Activated CD8-positive, alpha-beta T cell treated with anti-CD3 and anti-CD28 coated beads for 36 hours (primary cell): ENCODE measurements around the gene SLC22A23. TPM values are rescaled to one million over a fixed set of nuclear protein-coding genes. Genes with fewer than 3 reads are reported as not detected.

ENCODE experiments used
- ATAC-seq: fragments of 200-7000 bp; cut with Tn5 transposase; one replicate; pipeline ENCODE4 v1.10.0; 2021; ENCODE audit warnings: mild to moderate bottlenecking, moderate library complexity
- CTCF ChIA-PET: fragments of 350-600 bp; sonication (Branson Sonifier 250); formaldehyde crosslinking; loops from one replicate; lab custom pipeline; 2021; ENCODE audit warnings: antibody characterized with exemption; lab: Charles Lee
- POLR2A ChIA-PET: fragments of 350-600 bp; sonication (Branson Sonifier 250); formaldehyde crosslinking; loops from one replicate; lab custom pipeline; 2021; ENCODE audit warnings: antibody characterized with exemption; lab: Charles Lee
- DNase-seq: peaks from one replicate; pipeline ENCODE4 v3.0.0-alpha.2; 2020
- H3K27ac Mint-ChIP-seq: one replicate; pipeline ENCODE4 v1.8.0; 2021; ENCODE audit warnings: mild to moderate bottlenecking, mixed read lengths
- H3K27me3 Mint-ChIP-seq: one replicate; pipeline ENCODE4 v1.8.0; 2021; ENCODE audit warnings: mixed read lengths
- H3K36me3 Mint-ChIP-seq: one replicate; pipeline ENCODE4 v1.8.0; 2021; ENCODE audit warnings: low read depth, mixed read lengths
- H3K4me1 Mint-ChIP-seq: one replicate; pipeline ENCODE4 v1.8.0; 2021; ENCODE audit warnings: low read depth, mixed read lengths
- H3K4me3 Mint-ChIP-seq: one replicate; pipeline ENCODE4 v1.8.0; 2021; ENCODE audit warnings: mild to moderate bottlenecking, moderate library complexity, mixed read lengths
- H3K9me3 Mint-ChIP-seq: one replicate; pipeline ENCODE4 v1.8.0; 2021; ENCODE audit warnings: mixed read lengths
- CTCF ChIP-seq: fragments of 200-600 bp; IDR thresholded peaks from one replicate; pipeline ENCODE4 v1.8.0; 2022; ENCODE audit warnings: antibody characterized with exemption, mild to moderate bottlenecking
- intact Hi-C: fragments of 100-400 bp; cut with micrococcal nuclease; formaldehyde crosslinking; loops from one replicate; pipeline ENCODE4 v1.10.0; 2022
- total RNA-seq, 2 experiments: library from RNA; stranded (reverse); gene quantifications; one replicate each; pipeline ENCODE4 v1.2.3, GENCODE V29; 2021

Gene SLC22A23
- total RNA-seq, 2 experiments from 2014 or later, result 0.16 to 0.34 TPM

GRCh38 chr6:3394671-3395070 is 62.2 kb downstream of the SLC22A23 start:
- no peak for TF ChIP-seq CTCF
- Mint-ChIP-seq H3K4me3 (no peak overlapping the region), H3K4me1 (no peaks in the 10 kb centered on the region), H3K36me3 (no peaks in the 10 kb centered on the region), H3K27me3 (no peaks in the 10 kb centered on the region), H3K9me3 (no peaks in the 10 kb centered on the region), H3K27ac (no peak overlapping the region)
- POLR2A ChIA-PET, result no interaction called here
- no peak for DNase-seq
- intact Hi-C loops, result no loop called here
- no peak for ATAC-seq
- CTCF ChIA-PET, result no interaction called here

DNA sequence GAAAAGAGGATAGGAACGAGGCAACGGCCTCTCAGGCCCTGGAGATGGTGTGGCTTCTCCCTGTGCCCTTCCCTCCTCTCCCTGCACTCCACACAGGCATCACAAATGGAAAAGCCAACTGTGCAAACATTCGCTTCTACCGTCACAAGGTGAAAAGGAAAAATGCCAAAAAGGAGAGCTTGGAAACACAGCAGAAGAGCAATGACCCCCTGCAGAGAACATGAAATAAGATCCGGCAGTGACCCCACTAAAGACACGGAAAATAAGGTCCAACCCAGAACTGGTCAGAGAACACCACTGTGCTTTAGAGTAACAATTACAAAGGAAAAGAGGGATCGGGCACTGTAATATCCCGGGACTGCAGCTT is 63.0 kb downstream of the SLC22A23 start:
- Mint-ChIP-seq H3K27me3 (no peaks in the 10 kb centered on the region), H3K4me1 (no peaks in the 10 kb centered on the region), H3K9me3 (no peaks in the 10 kb centered on the region), H3K27ac (no peak overlapping the region), H3K36me3 (no peaks in the 10 kb centered on the region), H3K4me3 (no peak overlapping the region)
- DNase-seq (no peak), ATAC-seq (no peak)
- ChIA-PET CTCF (no interaction called here), POLR2A (no interaction called here)
- intact Hi-C loops, result no loop called here
- TF ChIP-seq CTCF, result no peak

GRCh38 chr6:3392930-3393835 is 63.7 kb downstream of the SLC22A23 start:
- DNase-seq (no peak), ATAC-seq (no peak)
- Mint-ChIP-seq H3K27ac (no peak overlapping the region), H3K27me3 (no peaks in the 10 kb centered on the region), H3K4me3 (no peak overlapping the region), H3K9me3 (no peaks in the 10 kb centered on the region), H3K36me3 (no peaks in the 10 kb centered on the region), H3K4me1 (no peaks in the 10 kb centered on the region)
- ChIA-PET POLR2A (no interaction called here), CTCF (no interaction called here)
- TF ChIP-seq CTCF, result no peak
- intact Hi-C loops, result no loop called here

DNA sequence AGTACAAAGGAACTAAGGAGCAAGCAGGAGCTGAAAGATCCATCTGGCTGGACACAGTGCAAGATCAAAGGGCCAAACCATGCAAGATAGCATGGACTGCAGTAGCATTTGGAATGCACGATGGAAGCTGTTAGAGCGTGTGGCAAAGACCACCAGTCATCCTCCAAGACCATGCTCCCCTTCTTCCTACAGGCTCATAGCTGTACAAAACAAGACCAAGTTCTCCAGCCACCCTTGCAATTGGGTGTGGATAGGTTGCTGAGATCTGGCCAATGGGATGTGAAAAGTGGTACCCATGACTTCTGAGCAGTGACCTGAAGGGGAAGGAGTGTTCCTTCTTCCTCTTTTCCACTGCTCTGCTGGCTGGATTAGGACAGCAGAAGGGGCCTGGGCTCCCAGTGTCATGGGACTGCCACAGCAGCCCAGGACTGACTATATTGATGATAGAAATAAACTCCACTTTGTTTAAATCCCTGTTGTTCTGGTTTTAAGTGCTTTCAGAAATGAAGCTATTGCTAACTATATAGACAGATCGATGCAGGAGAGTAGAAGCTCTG is 64.9 kb downstream of the SLC22A23 start:
- H3K4me3 Mint-ChIP-seq, result no peak overlapping the region
- DNase-seq (no peak), ATAC-seq (no peak)
- no peak for TF ChIP-seq CTCF
- CTCF ChIA-PET, result no interaction called here
- no peaks in the 10 kb centered on the region for H3K9me3 Mint-ChIP-seq
- H3K4me1 Mint-ChIP-seq, result no peaks in the 10 kb centered on the region
- H3K27ac Mint-ChIP-seq, result no peak overlapping the region
- POLR2A ChIA-PET, result interaction anchor here (1.2 kb wide), 1 partner anchor 12 kb away, joined by 3 read pairs; no protein-coding TSS in a partner anchor
- H3K27me3 Mint-ChIP-seq, result no peaks in the 10 kb centered on the region
- intact Hi-C loops, result no loop called here
- H3K36me3 Mint-ChIP-seq, result no peaks in the 10 kb centered on the region

DNA sequence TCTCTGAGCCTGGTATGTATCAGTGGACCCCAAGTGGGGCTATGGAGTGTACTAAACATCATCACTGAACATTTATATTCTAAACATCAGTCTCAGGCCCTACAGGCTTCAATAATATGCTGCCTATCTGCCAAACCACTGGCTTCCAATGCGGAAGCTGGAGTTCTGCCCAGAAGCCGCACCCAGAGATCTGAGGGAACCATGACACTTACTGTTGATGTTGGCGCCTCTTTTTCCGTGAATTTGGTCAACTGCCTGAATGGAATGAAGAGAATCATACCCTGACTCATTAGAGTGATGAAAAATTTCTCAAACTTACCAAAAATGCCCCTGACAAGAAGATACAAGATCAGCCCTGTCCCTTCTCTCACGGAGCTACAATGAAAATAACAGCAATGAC is 66.2 kb downstream of the SLC22A23 start:
- no peaks in the 10 kb centered on the region for H3K27me3 Mint-ChIP-seq
- no peak for TF ChIP-seq CTCF
- DNase-seq (no peak), ATAC-seq (no peak)
- H3K4me1 Mint-ChIP-seq, result no peaks in the 10 kb centered on the region
- ChIA-PET POLR2A (interaction anchor here (1.2 kb wide), 1 partner anchor 11 kb away, joined by 3 read pairs; no protein-coding TSS in a partner anchor), CTCF (no interaction called here)
- H3K36me3 Mint-ChIP-seq, result no peaks in the 10 kb centered on the region
- H3K27ac Mint-ChIP-seq, result no peak overlapping the region
- H3K4me3 Mint-ChIP-seq, result no peak overlapping the region
- intact Hi-C loops, result no loop called here
- H3K9me3 Mint-ChIP-seq, result no peaks in the 10 kb centered on the region
